SK-N-SH (cell line): Measurements from ENCODE around the gene KIF5C.

Experiments
- POLR2AphosphoS5 ChIP-seq: IDR thresholded peaks from 2 replicates; pipeline ENCODE4 v1.6.1; 2012; ENCODE audit warnings: low read depth, low read length
- TF ChIP-seq, protein P1 (sequence below): fragments of 200-600 bp; sonication (generic); IDR thresholded peaks from 2 replicates; pipeline ENCODE4 v1.6.1; 2017; ENCODE audit warnings: antibody characterized with exemption, mild to moderate bottlenecking, moderate library complexity

- TF ChIP-seq, protein P1, sequence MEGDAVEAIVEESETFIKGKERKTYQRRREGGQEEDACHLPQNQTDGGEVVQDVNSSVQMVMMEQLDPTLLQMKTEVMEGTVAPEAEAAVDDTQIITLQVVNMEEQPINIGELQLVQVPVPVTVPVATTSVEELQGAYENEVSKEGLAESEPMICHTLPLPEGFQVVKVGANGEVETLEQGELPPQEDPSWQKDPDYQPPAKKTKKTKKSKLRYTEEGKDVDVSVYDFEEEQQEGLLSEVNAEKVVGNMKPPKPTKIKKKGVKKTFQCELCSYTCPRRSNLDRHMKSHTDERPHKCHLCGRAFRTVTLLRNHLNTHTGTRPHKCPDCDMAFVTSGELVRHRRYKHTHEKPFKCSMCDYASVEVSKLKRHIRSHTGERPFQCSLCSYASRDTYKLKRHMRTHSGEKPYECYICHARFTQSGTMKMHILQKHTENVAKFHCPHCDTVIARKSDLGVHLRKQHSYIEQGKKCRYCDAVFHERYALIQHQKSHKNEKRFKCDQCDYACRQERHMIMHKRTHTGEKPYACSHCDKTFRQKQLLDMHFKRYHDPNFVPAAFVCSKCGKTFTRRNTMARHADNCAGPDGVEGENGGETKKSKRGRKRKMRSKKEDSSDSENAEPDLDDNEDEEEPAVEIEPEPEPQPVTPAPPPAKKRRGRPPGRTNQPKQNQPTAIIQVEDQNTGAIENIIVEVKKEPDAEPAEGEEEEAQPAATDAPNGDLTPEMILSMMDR: no peak
- TF ChIP-seq POLR2AphosphoS5: no peak
Measured at GRCh38 chr2:149002378-149002890, 127.4 kb downstream of the KIF5C start.
